ENCODE results near the gene RELCH. TPM values are rescaled to one million over a fixed set of nuclear protein-coding genes. Genes with fewer than 3 reads are reported as not detected.
A peak's percentile ranks its signal among the peaks of the same experiment; 100 is the strongest.

RELCH gene
- total RNA-seq, 1 experiment from 2014 or later = 19.5 TPM

DNA sequence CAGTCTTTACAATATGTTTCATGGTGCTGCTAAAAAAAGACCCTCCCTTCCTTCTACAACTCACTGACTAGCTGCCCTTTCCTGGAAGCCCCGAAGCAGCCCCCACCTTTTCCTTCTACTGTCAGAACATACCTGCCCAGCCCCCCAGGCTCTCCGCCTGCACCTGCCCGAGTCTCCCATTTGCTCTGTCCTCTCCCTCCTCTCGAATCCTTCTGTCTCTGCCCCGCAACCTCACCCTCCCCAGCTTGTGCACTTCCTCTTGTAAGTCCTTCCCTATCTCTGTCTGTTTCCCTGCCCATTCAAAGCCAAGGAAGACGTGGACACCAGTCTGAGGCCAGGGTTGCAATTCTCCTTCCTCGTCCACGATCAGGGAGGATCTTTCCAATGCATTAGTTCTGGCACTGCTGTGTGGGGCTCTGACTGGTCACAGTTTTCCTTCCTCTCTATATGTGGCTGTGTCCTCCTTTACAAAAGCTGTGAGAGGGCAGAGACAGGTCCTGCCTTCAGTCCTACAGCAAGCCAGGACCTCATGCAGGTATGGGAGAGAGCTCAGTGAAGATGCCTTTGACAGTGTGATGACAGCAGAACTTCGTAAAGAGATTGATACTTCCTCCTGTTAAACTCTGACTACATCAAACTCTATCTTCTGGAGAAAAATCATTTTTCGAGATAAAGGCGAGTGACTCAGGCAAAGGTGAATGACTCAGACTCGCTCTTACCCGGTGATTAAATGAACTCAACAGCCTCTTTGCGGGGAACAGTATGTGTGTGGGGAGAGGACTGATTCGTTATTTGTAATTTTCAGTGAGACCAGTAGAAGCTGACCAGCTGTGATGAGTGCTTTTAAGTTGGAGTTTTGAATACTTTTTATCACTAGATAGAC lies 152.3 kb downstream of the RELCH start:
- intact Hi-C loops (cut with micrococcal nuclease; ENCODE audit: unreplicated experiment) = loop anchor here (10.0 kb wide), 1 partner anchor 185 kb away; the partner anchor contains the start of gene ZCCHC2
- Histone ChIP-seq H3K27me3 (ENCODE audit: control insufficient read depth, insufficient read depth, low read length) (no peaks in the 10 kb centered on the region), H3K4me3 (ENCODE audit: low read depth in 2 of 2, low read length in 2 of 2) (peak overlapping the region; percentile 3 to 42; a peak in 3 of 4 replicates), H3K4me1 (ENCODE audit: control insufficient read depth, insufficient read depth, low read length) (peaks cover 63% of the 10 kb centered on the region), H3K27ac (ENCODE audit: low read length) (peak overlapping the region; percentile 77), H3K9me3 (ENCODE audit: control insufficient read depth, insufficient read depth, low read depth, low read length) (no peaks in the 10 kb centered on the region), H3K36me3 (ENCODE audit: control insufficient read depth, insufficient read depth, low read length) (no peaks in the 10 kb centered on the region)
- DNase-seq (ENCODE audit: low read depth, low spot score) (no peak), ATAC-seq (peak; percentile 76)
- CTCF ChIA-PET = no interaction called here
- BruUV-seq (replicated peaks) = no TSS peak
- POLR2A ChIA-PET = no interaction called here
- TF ChIP-seq POLR2AphosphoS5 (IDR thresholded peaks at IDR 0.05; ENCODE audit: low read depth, low read length) = no peak
- TF ChIP-seq, protein P1, sequence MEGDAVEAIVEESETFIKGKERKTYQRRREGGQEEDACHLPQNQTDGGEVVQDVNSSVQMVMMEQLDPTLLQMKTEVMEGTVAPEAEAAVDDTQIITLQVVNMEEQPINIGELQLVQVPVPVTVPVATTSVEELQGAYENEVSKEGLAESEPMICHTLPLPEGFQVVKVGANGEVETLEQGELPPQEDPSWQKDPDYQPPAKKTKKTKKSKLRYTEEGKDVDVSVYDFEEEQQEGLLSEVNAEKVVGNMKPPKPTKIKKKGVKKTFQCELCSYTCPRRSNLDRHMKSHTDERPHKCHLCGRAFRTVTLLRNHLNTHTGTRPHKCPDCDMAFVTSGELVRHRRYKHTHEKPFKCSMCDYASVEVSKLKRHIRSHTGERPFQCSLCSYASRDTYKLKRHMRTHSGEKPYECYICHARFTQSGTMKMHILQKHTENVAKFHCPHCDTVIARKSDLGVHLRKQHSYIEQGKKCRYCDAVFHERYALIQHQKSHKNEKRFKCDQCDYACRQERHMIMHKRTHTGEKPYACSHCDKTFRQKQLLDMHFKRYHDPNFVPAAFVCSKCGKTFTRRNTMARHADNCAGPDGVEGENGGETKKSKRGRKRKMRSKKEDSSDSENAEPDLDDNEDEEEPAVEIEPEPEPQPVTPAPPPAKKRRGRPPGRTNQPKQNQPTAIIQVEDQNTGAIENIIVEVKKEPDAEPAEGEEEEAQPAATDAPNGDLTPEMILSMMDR (IDR thresholded peaks at IDR 0.05) = no peak
- TF ChIP-seq TCF7L2 (IDR thresholded peaks at IDR 0.05; ENCODE audit: low read depth, low read length) = no peak
- in situ Hi-C loops (cut with HindIII; ENCODE audit: low pct_unique_long_range_greater_than_20kb, low sequenced_read_pairs) = no loop called here

DNA sequence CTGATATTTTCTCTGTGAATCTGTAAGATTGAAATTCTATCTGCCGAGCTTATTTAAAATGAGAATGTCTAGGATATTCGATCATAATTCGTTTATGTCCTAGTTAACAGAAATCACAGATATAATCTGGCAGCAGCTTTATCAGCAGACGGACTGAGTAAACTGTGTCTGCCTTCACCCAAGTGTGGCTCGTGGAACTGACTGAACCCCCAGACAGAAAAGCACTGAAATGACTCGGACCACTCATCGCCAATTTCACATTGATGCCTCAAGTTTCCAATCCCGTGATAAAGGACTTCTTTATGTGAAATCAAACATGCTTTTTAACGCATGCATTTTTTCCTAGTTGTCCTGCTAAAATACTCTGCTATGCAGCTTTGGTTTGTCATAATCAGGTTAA lies 153.9 kb downstream of the RELCH start:
- Histone ChIP-seq H3K27me3 (ENCODE audit: control insufficient read depth, insufficient read depth, low read length) (no peaks in the 10 kb centered on the region), H3K36me3 (ENCODE audit: control insufficient read depth, insufficient read depth, low read length) (no peaks in the 10 kb centered on the region), H3K27ac (ENCODE audit: low read length) (peak overlapping the region; percentile 40), H3K4me1 (ENCODE audit: control insufficient read depth, insufficient read depth, low read length) (peaks cover 48% of the 10 kb centered on the region), H3K9me3 (ENCODE audit: control insufficient read depth, insufficient read depth, low read depth, low read length) (no peaks in the 10 kb centered on the region), H3K4me3 (ENCODE audit: low read depth in 2 of 2, low read length in 2 of 2) (no peak overlapping the region)
- intact Hi-C loops (cut with micrococcal nuclease; ENCODE audit: unreplicated experiment) = no loop called here
- in situ Hi-C loops (cut with HindIII; ENCODE audit: low pct_unique_long_range_greater_than_20kb, low sequenced_read_pairs) = no loop called here
- CTCF ChIA-PET = no interaction called here
- DNase-seq (ENCODE audit: low read depth, low spot score) (no peak), ATAC-seq (no peak)
- BruUV-seq (replicated peaks) = no TSS peak
- POLR2A ChIA-PET = no interaction called here
- TF ChIP-seq, protein P1 (IDR thresholded peaks at IDR 0.05) = no peak
- TF ChIP-seq SIN3A (IDR thresholded peaks at IDR 0.05; ENCODE audit: borderline replicate concordance, insufficient read depth, low read depth, low read length) = no peak
- TF ChIP-seq TCF7L2 (IDR thresholded peaks at IDR 0.05; ENCODE audit: low read depth, low read length) = no peak
- no peak for TF ChIP-seq POLR2AphosphoS5 (IDR thresholded peaks at IDR 0.05; ENCODE audit: low read depth, low read length)
- TF ChIP-seq, protein P2, sequence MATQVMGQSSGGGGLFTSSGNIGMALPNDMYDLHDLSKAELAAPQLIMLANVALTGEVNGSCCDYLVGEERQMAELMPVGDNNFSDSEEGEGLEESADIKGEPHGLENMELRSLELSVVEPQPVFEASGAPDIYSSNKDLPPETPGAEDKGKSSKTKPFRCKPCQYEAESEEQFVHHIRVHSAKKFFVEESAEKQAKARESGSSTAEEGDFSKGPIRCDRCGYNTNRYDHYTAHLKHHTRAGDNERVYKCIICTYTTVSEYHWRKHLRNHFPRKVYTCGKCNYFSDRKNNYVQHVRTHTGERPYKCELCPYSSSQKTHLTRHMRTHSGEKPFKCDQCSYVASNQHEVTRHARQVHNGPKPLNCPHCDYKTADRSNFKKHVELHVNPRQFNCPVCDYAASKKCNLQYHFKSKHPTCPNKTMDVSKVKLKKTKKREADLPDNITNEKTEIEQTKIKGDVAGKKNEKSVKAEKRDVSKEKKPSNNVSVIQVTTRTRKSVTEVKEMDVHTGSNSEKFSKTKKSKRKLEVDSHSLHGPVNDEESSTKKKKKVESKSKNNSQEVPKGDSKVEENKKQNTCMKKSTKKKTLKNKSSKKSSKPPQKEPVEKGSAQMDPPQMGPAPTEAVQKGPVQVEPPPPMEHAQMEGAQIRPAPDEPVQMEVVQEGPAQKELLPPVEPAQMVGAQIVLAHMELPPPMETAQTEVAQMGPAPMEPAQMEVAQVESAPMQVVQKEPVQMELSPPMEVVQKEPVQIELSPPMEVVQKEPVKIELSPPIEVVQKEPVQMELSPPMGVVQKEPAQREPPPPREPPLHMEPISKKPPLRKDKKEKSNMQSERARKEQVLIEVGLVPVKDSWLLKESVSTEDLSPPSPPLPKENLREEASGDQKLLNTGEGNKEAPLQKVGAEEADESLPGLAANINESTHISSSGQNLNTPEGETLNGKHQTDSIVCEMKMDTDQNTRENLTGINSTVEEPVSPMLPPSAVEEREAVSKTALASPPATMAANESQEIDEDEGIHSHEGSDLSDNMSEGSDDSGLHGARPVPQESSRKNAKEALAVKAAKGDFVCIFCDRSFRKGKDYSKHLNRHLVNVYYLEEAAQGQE (IDR thresholded peaks at IDR 0.05; ENCODE audit: insufficient read depth in 1 of 2, low read depth in 2 of 2, low read length in 1 of 2) = no peak

Measured in Panc1 (cell line).